NCI-H1436 treated with DMSO at 0.1 percent for 48 hours (cell line): ENCODE data around the gene XAGE2.
"Not testable (repeated sequence)": the region's sequence is repeated elsewhere in the genome, so short reads cannot be mapped to it uniquely, and the experiment has no call there.

Experiments used
- DNase-seq: peaks from one replicate; lab custom pipeline; 2025; lab: John Stamatoyannopoulos, UW

The XAGE2 gene, protein sequence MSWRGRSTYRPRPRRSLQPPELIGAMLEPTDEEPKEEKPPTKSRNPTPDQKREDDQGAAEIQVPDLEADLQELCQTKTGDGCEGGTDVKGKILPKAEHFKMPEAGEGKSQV

DNA sequence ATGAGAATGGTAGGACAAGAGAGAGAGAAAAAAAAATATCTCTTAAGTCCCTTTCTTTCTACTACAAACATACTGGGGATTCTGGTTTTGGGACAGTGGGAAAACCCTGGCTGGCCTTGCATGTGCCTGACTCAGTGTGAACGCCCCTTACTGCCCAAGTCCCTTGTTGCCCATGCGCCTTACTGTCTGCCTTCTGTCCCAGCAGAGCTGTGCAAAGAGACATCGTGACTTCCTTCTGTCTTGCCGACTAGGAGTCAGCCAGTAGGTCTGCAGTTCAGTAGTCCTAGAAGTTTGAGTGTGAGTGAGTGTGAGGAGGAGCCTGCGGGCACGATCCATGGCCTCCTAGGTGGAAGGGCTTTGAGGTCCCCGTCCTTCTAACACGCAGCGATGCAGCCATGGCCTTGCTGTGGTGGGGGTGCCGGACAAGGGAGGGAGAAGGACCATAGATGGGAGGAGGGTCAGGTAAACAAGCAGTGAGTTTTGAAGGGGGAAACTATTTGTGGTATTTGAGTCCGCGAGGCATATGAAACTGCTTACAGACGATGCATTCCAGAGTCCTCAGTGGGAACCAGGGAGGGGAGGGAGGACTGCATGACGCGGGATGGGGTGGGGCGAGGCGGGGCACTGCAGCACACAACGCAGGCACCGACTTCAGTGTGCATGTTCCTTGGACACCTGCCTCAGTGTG is at the start of gene XAGE2:
Gene XAGE2, plus strand, starts transcription at position 654 of the 688 bp plus-strand sequence. CDS start 994 bp downstream, outside the sequence.
- no peak for DNase-seq

DNA sequence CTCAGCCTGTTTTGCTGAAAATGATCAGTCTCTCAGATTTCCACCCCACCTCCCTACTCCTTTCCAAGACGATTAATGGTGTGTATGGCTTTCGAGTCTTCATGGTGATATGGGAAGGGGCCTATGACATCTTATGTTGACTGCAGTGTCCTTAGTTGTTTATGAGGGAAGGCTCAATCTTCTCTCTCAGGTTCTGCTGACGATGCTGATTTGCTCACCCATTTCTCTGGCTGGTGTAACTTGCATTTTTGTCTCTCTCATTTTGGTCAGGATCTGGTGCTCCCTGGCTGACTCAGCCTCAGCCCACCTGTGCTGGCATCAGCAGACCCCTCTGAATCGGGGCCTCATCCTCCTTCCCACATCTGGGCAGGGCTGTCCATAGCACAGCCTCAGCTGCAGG is 31.4 kb upstream of the XAGE2 start:
- no peak for DNase-seq

DNA sequence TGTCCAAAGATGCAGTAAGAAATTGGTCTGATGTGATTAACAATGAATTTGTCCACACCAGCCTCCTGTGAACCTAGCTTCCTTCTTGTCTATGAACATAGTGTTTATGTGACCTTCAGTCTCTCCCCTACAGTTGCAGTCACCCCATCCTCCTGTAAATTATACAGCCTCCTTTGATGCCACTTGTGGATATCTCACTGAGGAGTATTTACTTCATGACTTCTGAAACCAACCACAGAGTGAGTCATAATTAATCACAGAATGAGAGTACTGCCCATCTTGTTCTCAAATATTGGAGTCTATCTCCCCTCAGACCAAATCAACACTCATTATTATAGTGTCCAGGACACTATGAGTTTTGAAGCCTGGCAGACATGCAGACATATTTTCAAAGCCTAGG is 27.3 kb upstream of the XAGE2 start:
- no peak for DNase-seq

DNA sequence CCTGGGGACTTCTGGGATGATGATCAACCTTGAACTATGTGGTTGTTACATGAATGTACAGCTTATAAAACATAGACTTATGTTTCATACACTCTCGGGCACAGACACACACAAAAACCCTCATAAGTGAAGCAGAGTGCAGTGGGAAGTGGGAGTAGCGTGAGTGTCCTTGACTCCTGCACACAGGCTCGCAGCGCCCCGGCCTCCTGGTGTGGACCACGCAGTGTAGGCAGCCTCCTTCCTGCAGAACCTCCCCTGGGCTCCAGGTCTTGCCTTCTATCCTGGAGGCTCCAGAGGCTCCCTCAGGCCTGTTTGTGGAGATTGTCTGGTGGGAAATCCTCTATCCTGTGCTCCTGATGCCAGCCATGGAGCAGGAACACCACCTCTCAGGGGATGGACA is 25.7 kb upstream of the XAGE2 start:
- not testable (repeated sequence) for DNase-seq

DNA sequence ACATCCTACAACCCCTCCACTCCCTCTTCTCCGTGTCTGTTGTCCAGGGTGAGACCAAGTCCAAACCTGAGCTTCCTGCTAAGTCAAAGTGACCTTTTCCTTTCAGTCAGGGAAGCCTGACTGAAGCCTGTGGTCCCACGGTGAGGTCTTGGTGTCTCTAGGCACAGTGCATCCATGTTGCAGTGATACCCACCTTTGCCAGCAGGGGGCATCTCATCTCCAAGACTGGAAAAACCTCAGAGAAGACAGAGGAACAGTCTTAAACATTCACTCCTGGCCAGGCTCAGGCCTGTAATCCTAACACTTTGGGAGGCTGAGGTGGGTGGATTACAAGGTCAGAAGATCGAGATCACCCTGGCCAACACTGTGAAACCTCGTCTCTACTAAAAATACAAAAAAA is 23.4 kb upstream of the XAGE2 start:
- not testable (repeated sequence) for DNase-seq

DNA sequence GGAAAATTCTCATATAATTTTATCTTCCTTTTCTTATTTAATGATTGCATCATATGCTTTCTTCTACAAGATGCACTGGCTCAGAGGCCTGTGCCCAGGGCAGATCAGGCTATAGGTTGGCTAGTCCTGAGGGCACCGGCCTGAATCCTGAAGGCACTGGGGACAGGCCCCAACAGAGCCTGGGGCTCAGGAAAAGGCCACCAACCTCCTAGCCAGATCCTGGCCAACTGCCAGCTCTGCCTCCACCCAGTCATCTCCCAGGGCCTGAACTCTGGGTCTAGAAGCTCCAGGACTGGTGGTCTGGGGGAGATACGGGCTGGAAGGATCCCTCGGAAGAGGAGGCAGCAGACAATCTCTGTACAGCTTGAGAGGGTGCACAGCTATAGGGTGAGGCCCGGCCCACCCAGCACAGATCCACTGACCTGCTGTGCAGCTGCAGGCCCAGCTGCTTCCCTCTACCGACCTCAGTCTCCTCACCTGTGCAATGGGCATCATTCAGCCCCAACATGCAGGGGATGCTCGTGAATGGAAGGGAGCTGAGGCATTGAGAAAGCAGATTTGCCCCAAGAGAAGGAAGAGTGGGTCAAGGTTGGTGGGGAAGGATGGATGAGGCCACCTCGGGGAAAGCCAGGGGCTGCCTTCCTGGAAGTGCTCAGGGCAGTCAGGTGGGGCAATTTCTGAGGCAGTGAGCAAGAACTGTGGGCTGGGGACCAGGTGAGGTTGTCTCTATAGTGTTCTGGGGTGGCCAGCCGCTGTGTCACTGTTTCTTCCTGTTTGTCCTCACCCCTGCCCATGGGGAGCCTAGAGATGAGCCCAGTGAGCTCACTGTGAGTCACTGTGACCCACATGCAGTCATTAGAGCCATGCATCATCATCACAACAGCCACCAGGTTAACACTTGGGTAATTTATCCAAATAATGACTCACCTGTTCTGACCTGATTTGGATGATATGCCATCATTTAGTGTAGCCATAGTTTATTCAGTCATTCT is 22.4 kb upstream of the XAGE2 start:
- DNase-seq: no peak

DNA sequence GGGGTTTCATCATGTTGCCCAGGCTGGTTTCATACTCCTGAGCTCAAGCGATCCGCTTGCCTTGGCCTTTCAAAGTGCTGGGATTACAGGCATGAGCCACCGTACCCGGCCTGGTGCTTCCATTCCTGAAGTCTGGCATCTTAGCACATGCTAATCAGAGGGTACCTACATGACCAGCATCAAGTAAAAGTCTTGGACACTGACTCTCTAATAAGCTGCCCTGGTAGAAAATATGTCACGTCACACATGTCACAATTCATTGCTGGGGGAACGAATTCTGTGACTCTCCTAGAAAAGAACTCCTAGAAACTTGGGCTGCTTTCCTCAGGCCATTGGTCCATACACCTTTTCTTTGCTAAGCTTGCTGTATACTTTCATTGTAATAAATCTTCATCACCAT is 19.1 kb upstream of the XAGE2 start:
- no peak for DNase-seq

DNA sequence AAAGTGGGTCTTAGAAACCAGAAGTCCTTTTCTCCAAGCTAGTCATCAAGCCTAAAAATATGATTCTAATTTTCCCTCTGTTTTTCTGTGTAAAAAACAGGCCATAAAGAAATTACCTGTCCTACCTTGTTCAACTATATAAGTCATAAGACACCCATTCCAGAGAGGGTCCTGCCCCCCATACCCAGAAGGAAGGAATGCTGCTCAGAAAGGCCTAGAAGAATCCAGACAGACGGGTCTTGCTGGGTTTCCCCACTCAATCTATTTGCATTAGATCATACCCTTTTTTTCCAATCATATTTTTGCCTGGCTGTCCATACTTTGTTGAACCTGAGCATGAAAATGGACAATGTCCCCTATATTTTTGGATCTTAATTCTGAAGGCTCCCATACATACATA is 16.3 kb upstream of the XAGE2 start:
- DNase-seq: no peak

DNA sequence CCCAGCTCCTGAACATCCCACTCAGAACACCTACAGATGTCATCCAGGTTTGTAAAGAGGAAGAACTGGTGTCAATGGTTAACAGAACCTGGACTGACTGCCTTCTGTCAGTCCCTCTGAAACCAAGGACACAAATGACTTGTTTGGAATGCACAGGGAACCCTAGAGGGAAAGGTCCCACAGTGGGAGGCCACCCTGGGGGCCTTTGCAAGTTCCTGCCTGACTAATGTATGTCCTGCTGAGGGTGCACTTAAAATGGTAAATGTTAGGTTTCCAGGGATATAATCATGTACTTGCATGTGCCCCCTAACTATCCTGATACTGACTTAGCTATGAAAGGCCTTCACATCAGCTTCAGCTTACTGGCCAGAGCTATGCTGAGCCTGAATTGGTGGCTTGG is 15.0 kb upstream of the XAGE2 start:
- DNase-seq: no peak

DNA sequence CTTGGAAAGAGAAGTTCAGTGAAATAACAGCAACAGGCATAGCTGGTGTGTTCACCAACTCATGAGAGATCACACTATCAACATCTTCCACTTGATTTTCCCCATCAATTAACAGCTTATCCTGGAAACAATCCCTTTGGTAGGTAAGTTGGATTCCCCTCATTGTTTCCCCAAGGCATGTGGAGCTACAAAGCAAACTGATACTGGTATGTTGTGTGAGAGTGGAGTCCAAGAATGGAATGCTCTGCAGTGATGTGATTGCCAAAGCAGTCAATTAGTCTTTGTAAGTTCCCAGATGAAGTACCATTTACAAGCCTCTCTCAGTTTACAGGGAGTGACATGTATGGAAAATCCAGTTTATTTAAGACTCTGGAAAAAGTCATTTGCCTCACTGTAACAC is 13.7 kb upstream of the XAGE2 start:
- DNase-seq: no peak

DNA sequence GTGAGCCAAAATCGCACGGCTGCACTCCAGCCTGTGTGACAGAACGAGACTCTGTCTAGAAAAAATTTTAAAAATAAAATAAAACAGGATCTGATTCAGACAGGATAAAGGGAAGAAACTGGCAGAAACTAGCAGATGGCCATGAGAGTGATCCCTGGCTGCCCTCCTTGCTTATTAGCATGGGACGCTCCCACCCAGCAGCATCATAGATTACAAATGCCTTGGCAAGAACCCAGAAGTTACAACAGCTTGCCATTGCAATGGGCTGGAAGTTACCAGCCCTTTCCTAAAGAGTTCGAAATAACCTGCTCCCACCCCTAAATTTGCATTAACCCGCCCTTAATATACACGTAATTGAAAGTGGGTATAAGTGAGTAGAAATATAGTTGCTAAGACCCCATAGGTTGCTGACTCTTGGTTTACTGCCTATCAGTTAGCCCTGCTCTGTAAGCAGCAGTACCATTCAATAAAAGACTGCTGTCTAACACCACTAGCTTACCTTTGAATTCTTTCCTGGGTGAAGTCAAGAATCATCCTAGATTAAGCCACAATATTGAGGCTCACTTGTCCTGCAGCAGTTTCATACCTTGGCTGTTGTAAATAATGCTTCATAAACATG is 9.1 kb upstream of the XAGE2 start:
- DNase-seq: no peak

DNA sequence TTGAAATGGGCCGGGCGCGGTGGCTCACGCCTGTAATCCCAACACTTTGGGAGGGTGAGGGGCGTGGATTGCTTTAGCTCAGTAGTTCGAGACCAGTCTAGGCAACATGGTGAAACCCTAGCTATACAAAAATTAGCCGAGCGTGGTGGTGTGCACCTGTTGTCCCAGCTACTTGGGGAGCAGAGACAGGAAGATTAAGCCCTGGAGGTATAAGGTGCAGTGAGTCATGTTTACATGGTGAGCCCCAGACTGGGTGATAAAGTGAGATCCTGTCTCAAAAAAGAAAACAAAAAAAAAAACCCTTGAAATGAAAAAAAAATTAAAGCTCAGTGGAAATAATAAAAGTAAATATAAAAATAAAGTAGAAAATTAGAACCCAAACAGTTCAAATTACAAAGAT is 6.9 kb upstream of the XAGE2 start:
- DNase-seq: no peak

DNA sequence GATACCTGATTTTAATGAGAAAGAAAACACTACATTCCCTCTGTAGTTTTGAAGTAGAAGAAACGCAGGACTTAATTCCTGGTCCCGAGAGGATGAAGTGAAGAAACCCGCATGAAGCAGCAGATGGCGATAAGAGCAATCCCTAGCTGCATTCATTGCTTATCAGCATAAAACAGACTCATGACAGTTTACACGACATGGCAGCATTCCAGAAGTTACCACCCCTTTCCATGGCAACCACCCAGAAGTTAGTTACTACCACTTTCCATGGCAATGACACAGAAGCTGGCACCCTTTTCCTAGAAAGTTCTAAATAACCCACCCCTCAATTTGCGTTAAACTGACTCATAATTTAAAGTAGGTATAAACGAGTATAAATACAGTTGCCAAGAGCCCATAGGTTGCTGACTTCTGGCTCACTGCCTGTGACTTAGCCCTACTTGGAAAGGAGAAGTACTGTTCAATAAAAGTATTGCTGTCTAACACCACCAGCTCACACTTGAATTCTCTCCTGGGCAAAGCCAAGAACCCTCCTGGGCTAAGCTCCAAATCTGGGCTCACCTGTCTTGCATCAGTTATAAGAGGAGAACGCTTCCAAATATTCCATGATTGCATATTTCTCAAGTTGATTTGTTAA is 5.5 kb upstream of the XAGE2 start:
- DNase-seq: no peak

DNA sequence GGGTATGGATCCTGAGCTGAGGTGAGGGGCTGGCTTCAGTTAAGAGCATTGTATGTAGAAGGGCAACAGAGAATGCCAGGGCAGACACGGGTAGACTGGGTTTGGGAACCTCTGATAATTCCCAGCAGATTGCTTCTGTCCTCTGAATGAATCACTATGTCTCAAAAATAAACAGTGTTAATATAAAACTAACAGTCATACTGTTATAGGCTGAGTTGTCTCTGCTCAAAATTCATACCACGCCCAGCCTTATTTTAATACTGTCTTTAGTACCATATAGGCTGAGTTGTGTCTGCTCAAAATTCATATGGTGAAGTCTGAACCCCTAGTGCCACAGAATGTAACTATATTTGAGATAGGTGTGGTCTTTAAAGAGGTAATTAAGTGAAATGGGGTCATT is 10.0 kb downstream of the XAGE2 start:
- no peak for DNase-seq

DNA sequence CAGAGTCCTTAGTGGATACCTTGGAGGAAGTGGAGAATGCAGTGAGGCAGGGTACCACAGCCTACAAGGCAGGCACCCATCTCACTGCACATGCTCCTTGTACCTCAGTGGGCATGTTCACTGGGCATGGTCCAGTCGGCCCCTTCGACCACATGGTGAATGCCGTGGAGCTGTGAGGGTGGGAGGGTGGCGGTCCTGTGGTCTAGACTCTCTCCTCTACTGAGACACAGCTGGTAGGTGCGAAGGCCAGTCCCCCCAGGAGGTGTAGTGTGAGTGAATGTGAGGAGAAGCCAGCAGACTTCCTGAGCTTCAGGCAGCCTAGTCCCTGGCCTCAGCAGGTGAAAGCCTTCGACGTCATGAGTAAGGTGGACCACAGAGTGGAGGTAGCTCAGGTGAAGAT is 12.2 kb downstream of the XAGE2 start:
- DNase-seq: no peak

DNA sequence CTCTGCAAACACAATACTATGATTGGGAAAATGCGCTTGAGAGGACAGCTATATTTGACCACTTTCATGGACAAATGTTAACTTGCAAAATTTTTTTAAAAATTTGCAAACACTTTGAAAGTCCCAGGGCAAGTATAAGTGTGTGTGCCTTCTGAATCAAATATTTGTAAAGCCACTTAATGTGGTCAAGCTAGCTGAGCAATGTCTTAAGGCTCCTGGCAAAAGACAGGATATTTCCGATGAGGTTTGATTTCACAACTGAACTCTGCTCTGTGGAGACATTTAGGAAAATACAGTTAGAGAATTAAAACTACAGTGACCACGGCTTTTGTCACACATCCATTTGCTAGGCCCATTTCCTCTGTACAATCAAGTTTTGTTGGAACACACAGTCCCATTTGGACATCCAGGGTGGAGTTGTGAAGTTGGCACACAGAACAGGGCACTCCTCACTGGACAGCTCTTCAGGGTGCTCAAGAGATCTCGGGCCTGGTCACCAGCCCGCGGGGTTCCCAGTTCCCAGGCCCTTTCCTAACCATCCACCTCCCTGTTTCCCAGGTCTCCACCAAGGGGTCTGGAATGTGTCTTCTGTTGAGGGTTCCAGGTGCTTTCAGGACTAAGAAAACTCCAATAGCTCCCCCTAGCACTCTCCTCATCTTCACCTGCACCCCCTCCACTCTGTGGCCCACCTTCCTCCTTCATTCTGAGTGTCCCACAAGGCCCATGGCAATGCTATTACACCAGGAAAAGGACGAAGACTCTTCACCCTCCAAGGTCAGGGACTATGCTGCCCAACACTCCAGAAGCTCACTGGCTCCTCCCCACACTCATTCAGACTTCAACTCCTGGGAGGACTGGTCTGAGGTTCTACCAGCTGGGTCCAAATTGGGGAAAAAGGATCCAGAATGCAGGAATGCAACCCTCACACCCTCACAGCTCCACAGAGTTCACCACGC is 41.9 kb downstream of the XAGE2 start:
- DNase-seq: no peak

DNA sequence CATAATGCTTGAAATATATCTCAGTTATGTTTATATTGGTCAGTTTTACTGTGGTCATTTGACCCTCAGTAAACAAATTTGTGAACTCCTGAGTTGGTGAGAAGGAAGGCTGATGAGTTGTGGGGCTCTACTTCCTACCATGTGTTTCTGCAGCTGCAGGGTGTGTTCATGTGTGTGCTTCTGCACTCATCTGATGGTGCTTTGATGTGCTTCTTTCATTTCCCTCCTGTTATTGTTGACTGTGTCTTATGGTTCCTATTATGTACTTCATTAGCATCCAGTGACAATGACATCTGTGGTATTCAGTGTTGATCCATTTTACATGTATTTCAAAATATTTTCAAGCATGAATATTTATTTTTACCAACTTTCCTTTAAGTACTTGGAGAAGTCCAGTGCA is 46.5 kb downstream of the XAGE2 start:
- no peak for DNase-seq

DNA sequence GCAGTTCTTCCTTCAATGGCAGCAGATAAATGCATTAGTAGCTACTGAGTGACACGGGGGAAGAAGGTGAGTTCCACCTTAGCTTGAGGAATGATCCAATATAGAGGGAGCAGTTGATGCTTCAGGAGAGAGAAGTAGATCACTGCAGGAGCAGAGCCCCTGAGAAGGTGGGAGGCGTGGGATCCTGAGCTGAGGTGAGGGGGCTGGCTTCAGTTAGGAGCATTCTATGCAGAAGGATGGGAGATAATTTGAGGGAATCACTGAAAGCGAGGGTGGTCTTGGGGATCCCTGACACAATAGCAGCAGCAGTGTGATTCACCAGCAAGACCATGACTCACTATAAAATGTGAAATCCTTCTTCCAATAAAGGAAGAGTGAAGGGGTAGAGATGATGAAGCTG is 48.0 kb downstream of the XAGE2 start:
- DNase-seq: no peak

DNA sequence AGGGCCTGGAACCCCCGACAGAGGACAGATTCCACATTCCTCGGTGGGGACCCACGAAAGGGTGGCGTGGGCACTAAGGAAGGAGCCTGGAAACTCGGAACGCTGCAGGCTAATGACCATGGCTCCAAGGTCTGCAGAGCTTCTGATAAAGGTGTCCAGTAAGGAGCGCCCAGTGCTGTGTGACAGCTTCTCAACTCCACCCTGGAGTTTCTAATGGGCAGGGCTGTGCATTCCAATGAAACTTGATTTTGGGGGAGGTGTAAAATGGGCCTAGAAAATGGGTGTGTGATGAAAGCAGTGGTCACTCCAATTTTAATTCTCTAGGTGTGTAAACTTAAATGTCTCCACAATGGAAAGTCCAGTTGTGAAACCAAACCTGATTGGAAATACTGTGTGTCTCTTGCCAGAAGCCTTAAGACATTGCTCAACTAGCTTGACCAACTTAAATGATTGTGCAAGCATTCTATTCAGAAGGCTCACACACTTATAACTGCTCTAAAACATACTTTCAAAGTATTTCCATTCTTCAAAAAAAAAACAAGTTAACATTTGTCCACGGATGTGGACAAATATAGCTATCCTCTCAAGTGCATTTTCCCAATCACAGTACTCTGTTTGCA is 52.1 kb downstream of the XAGE2 start:
- no peak for DNase-seq

DNA sequence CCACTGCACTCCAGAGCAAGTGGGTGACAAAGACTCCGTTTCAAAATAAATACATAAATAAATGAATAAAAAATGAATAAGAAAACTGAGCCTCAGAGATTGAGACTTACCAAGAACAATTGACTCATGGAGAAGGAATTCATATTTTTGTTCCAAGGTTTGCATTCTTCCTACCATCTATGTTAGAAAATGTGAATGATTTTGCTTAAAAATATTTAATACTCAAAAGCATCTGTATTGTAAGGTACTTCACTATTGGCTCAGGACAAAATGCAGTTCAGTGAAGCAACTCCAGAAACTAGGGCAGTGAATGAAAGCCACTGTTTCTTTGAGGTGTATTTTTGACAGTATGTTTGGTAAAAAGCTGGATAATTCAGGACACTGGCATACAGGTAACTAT is 54.1 kb downstream of the XAGE2 start:
- DNase-seq: no peak

DNA sequence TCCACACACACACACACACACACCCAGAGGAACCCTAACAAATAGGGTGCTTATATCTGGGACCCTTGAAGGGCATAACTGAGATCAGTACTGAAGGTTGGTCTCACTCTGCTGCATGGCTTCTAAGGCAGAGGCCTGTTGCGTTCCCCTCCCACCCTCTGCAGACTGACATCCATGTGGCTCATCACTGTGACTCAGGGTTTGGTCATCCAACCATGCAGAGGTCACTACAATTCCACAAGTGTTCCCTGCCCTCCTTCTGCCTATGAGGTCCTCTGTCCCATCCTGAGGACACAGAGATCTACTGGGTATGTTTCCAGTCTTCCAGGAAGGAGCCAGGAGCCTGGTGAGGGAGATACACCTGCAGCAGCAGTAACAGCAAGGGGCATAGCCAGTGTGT is 55.8 kb downstream of the XAGE2 start:
- DNase-seq: no peak
